A172 (cell line): ENCODE measurements around the gene CELF2. TPM values are rescaled to one million over a fixed set of nuclear protein-coding genes. Genes with fewer than 3 reads are reported as not detected.

Source experiments
- DNase-seq: peaks from one replicate; pipeline ENCODE4 v3.0.0-alpha.2; 2015; ENCODE audit warnings: low spot score
- total RNA-seq: library from RNA; depleted of rRNA; stranded (reverse); fragments of >200 nt; shearing (Covaris generic); gene quantifications from 2 replicates; pipeline ENCODE4 v1.2.3, GENCODE V29; 2014

The CELF2 gene
- total RNA-seq, 1 experiment from 2014 or later, result 0.10 TPM

DNA sequence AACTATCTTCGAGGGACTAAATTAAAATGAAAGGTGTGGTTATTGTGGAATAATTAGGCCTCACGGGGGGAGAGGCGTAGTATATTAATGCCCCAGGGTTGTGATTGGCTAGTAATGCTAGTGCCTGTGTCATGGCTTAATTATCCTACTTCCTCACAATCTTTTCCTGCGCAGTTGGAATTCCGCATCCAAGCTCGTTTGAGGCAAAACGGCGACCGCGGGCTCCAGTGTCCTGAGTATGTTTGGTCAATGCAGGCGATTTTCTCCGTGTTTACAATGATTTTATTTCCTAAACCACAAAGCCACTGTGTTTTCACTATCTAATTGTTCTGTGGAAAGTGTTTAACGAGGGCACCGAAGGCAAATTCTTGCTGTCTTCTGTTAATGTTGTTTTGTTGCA lies 282.9 kb downstream of the CELF2 start:
- DNase-seq, result no peak

DNA sequence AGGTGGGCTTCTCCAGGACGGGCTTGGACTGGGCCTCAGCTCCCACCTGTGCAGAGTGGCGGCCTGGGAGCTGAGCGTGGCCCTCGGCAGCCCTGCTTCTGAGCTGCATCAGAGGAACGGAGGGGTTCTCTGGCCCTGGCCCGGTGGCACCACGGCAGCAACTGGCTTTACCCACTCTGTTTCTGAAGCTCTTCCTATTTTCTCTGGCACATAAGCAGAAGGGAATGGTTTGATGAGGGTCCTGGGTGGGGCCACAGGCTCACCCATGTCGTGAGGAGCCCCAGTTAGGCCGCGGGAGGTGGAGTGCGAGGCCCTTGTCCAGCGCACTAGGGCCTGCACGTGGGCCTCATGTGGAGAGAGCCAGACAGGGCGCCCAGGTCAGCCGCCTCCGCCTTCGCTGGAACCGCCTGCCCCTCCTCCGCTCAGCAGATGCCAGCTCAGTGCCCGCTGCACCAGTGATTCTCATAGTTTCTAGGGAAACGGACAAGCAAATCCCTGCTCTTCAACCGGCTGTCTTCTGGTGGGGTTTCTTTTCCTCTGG lies 284.0 kb downstream of the CELF2 start:
- DNase-seq, result no peak

DNA sequence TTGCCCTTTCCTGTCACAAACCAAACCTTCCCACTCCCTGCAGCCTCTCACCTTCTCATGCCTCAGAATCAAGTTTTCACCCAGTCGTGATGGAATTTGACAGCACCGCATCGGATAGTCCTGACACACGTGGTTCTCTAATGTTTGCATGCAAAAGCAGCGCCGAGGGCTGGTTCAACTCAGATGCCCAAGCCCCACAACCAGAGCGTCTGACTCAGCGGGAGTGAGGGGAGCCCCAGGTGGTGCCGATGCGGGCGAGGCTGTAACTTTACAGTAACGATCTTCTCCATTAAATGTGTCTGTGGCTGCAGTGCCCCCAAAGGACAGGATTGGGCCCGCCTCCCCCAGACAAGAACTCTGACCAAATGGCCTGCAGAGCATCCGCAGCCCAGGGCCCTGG lies 284.5 kb downstream of the CELF2 start:
- DNase-seq, result no peak

DNA sequence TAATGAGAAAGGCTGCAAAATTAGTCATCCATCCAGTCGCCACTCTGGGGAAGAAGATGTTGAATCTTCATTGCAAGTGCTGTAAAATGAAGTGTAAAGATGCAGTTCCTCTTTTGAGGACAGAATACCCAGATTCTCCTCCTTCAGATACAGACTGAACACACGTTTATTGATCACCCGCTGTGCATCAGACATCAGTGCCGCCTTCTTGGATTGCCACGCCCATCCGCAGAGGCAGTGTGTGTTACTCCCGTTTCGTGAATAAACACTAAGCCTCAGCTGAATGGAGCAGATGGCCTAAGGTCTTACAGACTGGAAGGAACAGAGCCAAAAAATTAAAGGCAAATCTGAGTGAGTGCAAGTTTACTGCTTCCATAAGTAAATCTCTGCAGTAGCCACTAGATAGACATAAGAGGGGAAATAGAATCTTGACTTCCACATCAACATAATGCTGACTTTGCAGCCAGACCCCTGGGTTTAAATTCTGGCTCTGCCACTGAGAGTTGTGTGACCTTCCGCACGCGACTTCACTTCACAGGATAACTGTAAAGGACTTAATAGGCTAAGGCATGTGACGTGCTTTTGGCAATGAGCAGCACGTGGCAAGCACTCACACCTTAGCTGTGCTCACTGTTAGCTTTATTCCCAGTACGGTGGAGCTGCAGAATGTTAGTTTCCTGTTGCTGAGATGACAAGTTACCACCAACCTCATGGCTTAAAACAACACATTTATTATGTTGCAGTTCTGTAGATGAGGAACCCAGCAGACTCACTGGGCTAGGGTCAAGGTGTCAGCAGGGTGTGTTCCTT lies 285.9 kb downstream of the CELF2 start:
- DNase-seq, result no peak

DNA sequence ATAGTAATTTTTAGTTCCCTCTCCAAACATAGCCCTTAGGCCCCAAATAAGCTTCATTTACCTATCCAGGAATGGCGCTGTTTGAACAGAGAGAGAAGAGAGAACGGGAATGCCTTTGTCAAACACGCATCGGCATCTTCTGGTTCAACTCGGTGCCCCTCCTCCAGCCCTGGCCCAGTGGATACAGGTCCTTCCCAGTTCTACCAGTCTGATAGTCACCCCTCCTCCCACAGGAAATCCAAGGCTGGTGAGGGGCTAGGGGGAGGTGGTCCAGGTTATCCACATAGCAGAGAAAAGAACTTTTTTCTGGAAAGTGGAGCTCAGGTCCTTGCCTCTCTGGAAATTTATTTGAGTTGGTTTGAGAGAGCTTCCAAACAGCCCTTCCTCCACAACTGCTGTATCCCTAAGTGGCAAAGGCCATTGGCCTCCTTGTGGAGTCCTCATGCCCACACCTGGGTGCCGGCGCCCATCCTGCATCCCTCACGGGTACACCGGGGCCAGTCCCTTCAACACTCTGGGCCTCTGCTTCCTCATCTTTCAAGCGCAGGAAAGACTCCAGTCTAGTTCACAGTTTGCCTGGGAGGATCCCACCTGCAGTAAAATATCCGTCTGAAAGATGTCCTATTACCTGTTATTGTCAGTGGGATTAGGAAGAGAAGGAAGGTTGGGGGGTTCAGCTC lies 287.4 kb downstream of the CELF2 start:
- DNase-seq, result no peak

DNA sequence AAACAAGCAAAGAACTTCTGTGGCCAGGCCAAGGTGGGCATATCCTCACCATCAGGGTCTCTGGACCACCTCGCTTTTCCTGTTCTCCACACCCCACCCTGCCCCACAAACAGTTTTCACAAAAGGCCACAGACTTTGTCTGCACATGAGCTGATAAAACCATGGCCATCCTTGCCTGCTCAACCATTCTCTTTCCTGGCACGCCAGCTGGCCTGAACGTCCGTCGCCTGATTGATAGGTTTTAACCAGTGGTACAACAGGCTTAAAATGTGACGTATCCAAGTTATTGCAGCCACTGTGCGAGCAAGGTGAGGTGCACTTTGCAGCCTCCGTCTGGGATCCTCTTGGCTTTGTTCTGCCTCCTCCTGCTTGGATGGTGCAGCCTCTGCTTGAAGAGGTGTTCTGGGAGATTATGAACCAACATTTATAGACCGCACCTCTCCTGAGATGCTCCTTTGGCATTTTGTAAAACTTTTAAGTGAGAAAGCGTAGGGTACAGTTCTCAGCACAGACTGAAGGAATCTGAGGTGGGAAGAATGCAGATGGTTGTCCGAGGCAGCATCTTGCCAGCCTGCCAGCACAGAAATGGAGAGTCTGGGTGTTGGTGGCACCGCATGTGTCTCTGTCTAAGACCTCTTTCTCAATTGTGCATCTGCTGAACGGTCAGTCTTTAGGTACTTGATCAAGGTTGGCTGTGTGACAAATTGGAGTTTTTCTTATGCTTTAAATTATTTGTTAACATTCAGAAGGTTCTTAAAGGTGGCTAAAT lies 288.3 kb downstream of the CELF2 start:
- DNase-seq, result no peak

DNA sequence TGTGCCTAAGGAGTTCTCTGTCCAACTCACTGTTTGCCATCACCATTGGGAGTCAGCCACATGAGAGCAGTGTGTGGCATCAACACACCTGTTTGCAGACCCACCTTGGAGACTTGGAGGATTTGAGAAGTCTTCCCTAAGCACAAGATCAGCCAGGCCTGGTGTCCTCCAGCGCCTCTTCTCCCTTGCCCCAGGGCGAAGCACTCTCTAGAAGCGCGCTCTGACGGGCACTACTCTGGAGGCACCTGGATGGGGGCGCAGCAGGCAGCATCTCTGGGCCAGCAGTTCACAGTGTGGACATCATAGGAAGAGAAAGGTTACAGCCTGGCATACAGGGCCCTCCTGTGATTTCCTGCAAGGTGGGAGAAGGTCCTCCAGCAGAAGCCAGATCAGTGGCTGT lies 289.3 kb downstream of the CELF2 start:
- DNase-seq, result no peak

DNA sequence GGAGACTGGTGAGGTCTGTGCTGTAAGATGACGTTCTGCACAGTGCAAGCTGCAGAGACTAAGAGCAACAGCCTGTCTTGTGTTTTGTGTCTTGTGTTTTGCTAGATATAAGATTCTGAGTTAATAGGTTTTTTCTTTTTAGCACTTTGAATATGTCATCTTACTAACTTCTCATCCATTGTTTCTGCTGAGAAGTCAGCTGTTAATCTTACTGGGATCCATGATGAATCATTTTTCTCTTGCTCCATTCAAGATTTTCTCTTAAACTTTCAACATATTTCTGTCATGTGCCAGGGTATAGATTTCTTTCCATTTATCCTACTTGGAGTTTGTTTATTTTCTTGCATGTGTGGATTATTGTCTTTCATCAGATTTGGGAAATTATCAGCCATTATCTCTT lies 290.3 kb downstream of the CELF2 start:
- no peak for DNase-seq

DNA sequence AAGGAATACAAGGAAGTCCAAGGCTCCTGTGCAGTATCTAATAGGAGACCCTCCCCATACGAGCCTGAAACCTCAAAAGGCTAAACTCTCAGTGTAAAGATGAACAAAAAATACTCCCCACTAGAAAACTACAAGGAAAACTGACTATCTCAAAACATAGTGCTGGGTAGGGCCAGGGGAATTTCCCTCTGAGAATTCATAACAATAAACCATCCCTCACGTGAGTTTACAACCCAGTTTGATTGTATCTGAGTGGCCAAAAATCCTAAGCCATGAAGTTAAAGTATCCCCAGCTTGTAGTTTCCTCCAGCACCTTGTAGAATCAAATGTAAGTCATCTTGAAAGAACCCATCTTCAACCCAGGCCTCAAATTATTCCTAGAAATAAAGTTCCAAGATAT lies 293.4 kb downstream of the CELF2 start:
- no peak for DNase-seq

DNA sequence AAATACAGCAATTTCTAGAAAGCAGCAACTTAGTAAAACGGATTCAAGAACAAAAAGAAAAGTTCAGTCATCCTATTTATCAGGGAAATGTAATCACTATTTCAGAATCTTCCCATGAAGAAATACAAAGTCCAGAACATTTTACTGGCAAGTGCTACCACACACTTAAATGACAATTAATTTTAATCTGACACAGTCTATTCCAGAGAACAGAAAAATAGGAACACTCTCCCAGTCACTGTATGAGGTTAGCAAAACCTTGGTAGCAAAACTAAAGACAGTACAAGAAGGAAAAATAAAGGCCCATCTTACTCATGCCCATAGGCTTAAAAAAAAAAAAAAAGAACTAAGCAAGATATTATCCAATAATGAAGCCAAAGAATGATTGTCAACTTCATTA lies 295.8 kb downstream of the CELF2 start:
- no peak for DNase-seq

DNA sequence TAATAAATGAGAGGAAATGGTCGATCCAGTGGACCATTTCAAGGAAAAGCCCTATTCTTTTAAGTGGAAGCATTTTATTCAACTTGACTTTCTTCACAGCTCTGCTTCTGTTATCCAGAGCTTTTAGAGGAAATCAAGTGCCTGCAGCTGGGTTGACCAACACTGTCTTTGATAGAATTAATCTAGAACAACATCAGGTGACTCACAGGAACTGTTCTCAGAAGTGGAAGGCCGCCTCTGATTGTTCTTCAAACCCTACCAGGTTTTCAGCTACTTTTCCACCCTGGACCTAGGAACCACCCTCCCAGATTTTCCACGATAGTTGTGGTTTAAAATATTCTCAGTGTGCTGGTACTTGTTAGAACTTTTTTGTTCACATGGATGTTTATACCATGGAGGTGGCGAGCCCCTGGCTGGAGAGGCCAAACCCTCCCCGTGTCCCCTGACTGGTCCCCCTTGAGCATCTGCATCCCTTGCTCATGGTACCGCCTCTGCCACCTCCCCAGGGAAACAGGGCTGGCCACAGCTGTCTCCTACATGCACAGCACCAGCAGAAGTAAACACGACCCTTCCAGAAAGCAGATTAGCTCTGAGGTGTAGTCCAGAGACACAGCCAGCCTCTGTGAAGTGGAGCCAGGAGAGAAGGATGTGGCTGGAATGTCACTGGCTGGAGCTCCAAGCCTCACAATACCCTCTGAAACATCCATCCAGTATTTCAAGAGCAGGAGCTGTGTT lies 300.4 kb downstream of the CELF2 start:
- DNase-seq, result no peak

DNA sequence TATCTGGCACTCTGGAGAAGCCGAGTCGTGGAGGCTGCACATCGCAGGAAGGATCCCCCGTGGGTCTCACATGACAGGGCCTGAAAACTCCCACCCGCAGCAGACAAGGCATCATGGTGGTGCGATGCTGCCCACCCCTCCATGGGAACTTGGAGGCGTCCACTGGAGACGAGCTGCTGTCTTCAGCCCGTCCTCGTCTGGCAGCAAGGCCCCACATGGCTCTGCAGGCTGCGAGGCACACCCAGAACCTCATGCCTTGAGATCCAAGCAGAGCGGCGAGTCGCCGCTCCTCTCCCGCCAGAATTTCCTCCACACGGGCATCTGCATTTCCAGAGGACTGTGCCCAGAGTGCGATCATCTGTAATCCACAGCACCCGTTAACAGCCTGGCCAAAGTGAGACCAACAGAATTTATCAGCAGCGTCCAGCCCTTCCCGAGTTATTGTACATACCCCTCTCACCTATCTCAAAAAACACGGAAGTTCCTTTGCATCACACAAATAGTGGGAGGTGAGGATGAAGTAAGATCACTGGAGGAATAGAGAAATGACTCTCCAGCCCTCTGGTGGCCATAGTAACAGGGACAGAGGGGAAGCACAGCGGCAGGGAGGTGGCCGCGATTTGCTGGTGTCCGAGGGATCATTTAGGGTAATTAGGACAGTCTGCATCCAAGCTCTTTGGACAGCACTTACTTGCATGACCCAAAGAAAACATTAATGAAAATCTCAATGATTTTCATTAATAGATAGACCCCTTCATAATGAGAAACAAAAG lies 301.3 kb downstream of the CELF2 start:
- no peak for DNase-seq

DNA sequence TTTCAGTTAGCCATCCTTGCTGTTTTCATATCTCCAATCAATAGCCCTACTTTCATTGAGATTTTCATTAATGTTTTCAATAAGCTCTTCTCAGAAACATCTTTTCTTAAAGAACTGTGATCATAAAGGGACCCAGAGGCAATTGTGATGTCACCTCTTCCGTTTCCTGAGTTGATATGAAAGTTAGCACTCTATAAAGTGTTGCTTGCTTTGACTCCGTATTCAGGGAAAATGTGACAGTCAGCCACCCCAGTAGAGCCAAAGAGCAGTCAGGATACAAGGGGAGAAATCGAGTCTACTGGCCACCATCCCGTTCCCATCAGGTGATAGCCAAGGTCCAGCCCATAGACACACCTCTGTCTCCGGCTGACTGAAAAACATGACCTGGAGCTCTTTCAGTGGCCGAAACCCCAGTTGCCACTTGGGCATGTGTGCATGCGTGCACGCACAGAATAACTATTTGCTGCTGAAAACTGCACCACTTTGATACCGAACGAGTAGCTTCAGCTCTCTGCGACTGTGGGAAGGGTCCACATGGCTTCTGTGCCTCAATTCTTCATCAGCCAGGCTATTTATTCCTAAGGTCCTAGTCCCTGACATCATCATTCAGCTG lies 302.4 kb downstream of the CELF2 start:
- no peak for DNase-seq

DNA sequence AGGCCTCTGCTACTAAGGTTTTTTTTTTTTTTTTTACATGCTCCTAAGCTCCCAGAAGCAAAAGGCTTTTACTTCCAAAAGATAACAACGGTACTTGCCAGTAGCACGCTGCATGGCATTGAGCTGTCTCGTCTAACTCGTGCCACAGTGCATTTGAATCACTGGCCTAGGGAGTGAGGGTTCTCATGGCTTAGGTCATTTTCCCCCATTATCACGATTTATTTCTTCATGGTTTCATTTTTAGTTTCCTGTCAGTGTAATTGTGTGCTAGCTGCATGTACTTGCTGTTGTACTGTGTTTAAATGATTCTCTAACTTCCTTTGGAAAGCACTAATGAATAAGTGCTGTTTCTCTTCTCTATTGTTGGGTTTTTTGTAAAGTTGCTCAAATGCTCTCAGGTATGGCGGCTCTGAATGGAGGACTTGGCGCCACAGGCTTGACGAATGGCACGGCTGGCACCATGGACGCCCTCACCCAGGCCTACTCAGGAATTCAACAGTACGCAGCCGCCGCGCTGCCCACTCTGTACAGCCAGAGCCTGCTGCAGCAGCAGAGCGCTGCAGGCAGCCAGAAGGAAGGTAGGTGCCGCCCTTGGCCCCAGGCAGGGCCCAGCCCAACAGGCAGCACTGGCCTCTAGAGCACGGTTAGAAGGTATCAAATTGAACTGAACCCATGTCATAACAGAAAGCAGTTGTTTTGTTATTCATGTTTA lies 303.3 kb downstream of the CELF2 start:
- no peak for DNase-seq

DNA sequence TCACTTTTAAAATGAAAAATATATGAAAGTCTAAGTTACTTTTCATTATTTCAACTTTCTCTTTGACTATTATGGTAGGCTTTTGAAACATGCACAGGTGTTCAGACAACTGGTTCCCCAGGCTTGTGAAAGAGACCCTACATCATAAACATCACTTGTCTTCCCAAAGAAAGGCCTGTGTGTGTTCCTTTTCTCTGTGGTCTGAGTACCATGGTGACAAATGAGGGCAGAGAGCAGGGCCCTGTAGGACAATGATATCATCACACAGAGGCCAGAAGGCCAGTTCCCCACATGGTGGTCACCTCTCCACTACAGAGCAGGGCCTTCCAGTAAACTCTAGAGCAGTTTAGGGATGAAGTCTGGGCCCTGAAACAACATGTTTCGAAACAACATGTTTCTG lies 305.0 kb downstream of the CELF2 start:
- DNase-seq, result no peak

DNA sequence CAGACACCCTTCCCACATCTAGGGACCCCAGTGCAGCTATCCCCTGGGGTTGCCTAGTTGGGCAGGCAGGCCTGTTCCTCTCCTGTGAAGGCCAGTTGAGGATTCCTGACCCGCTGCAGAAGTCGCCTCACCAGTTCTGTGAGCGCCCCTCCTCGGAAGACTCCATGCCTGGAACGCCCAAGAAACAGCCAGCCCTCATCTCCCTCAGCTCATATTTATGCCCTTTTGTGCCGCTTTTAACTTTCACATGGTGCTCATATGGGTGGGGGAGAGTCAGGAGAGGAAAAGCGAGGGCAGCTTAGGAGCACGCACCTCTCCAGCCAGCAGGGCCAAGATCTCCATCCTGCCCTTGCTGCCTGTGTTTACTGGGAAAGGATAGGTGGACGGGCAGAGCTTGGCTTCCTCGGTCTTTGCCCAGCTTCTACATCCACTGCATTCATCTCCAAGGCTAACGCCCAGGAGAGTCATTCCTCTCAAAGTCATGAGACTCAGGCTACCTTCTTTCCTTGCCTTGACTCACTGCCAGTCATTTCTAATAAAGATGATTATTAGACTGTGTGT lies 307.2 kb downstream of the CELF2 start:
- no peak for DNase-seq

DNA sequence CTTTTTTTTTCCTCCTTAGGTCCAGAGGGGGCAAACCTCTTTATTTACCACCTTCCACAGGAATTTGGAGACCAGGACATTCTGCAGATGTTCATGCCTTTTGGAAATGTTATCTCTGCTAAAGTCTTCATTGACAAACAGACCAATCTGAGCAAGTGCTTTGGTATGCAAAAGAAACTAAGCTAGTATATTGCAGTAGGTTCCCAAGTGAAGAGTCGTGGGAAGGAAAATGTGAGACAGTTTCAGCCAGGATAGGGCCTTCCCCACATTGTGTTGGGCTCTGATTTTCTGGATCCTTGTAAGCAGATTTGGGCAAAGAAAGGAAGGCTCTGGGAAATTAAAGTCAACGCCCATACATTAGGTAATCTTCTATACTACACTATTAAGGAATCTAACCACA lies 308.1 kb downstream of the CELF2 start:
- DNase-seq, result no peak

DNA sequence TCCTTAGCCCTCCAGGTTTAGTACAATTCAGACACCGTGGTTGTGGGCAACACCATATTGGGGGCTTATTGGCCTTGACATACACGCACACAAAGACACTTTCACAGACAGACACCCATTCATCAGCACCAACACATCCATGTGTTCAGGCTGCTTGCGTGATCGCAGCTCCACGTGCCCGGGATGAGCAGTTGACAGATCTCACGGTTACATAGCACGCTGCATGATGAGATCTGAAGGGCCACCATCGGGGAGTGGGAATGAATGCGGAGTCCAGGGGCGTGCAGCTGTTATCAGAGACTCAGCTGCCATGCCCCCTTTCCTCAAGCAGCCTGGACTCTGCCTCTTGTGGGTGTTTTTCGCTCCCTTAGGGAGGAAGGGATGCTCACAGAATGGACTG lies 308.6 kb downstream of the CELF2 start:
- no peak for DNase-seq

DNA sequence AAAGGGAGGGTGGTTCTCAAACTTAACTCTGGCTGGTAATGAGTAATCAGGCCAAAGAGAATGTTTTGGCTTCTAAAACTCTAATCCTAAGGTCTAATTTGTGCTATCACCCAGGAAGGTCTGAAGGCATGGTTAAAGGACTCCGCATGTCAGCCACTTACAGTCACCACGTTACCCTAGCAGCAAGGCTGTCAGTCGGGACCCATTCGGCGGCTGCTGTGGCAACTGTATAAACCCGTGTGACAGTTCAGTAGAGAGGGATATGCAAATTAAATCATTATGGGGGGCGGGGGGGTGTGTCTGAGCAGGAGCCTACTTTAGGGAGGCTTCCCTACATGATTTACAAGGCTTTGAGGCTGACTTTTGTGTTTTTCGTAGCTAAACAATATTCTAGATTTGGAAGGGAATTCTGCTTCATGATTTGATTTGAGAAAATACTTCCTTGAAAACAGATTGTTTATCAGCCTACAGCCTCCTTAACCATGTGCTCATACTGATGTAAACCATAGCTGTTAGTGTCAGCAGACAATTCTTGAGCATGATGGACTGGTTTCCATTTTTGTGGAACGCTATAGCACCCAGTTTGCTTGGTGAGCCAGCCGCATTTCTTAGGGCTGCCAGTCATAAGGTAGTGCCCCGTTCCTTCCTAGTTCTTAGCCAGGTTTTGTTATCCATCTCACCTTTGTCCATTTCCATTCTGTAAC lies 309.4 kb downstream of the CELF2 start:
- DNase-seq, result no peak
